ENCODE measurements around the gene NUDCD3. TPM values are rescaled to one million over a fixed set of nuclear protein-coding genes. Genes with fewer than 3 reads are reported as not detected.

NUDCD3 gene
- polyA plus RNA-seq, 1 experiment, result 61.4 TPM

DNA sequence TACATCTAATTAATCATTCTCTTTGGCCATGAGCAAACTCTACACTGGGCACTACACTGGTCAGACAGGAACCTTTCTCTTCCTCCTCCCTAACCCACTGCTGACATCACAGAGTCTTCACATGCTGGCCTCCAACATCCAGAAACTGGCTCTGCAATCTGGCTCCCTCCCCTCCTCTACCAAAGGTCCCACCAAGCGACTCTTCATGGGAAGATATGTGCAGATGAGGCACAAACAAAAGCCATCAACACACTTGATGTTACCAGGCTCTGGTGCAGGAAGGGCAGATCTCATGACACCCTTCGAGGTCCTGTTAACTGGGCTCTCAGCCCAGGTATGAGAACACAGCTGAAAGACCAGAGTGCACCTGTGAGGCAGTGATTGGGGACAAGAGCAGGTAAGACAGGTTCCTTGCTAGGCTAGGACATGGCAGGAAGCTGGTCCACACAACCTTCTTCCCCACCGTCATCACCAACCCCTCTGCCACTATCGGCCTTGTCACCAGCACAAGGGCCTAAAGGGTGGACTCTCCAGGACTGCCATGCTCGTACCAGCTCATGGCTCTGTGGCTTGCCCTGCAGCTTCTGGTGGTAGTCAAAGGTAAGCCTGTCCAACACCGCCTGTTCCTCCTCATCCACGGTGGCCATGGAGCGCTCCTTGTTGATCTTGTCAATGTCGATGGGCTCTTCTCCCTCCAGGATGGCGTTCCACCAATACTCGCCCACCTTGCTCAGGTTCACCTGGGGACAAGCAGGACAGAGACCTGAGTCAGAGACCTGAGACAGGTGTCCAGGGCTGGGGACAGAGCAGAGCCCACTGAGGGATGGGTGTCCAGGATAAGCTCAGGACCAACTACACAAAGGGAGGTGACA lies 98.5 kb downstream of the NUDCD3 start:
- Histone ChIP-seq H3K9me3 (ENCODE audit: control insufficient read depth, insufficient read depth, low read length) (no peaks in the 10 kb centered on the region), H3K27ac (ENCODE audit: low read depth, low read length) (no peak overlapping the region), H3K27me3 (ENCODE audit: control insufficient read depth, insufficient read depth, low read length) (no peaks in the 10 kb centered on the region), H3K4me3 (ENCODE audit: low read depth, low read length) (no peak overlapping the region)
- TF ChIP-seq CTCF (IDR thresholded peaks at IDR 0.05; ENCODE audit: low read depth, low read length), result no peak
- ChIA-PET CTCF (interaction anchor here (0.6 to 0.7 kb wide), 2 partner anchors 82 to 319 kb away, joined by 3 read pairs; no protein-coding TSS in a partner anchor), POLR2A (no interaction called here)
- no peak for DNase-seq (ENCODE audit: low read depth, low spot score)

- DNase-seq (ENCODE audit: low read depth, low spot score), result no peak
- H3K4me3 ChIP-seq (ENCODE audit: low read depth, low read length), result no peak overlapping the region
- no peaks in the 10 kb centered on the region for H3K27me3 ChIP-seq (ENCODE audit: control insufficient read depth, insufficient read depth, low read length)
- POLR2A ChIA-PET, result no interaction called here
- no peak overlapping the region for H3K27ac ChIP-seq (ENCODE audit: low read depth, low read length)
- no peak for TF ChIP-seq CTCF (IDR thresholded peaks at IDR 0.05; ENCODE audit: low read depth, low read length)
- no peaks in the 10 kb centered on the region for H3K9me3 ChIP-seq (ENCODE audit: control insufficient read depth, insufficient read depth, low read length)
- CTCF ChIA-PET, result interaction anchor here (0.6 kb wide), 1 partner anchor 319 kb away, joined by 3 read pairs; no protein-coding TSS in a partner anchor
Measured at GRCh38 chr7:44391171-44391570, 99.3 kb downstream of the NUDCD3 start.

DNA sequence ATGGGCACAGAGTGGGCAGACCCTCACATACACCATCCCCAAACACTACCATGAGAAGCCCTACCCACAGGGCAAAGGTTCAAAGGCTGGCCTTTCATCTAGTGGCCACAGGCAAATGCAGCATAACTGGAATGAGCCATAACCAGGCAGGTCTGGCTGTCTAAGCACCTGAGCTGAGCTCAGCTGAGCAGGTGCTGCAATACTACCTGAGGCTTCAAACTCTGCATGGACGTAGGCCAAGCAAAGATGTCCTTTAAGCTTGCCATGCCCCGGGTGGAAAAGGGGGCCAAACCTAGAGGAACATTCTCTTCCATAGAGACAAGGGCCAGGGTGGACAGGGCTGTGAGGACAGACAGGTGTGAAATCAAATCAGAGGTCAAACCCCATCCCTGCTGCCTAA lies 99.8 kb downstream of the NUDCD3 start:
- no peaks in the 10 kb centered on the region for H3K9me3 ChIP-seq (ENCODE audit: control insufficient read depth, insufficient read depth, low read length)
- no peak for TF ChIP-seq CTCF (IDR thresholded peaks at IDR 0.05; ENCODE audit: low read depth, low read length)
- H3K27me3 ChIP-seq (ENCODE audit: control insufficient read depth, insufficient read depth, low read length), result no peaks in the 10 kb centered on the region
- no peak for DNase-seq (ENCODE audit: low read depth, low spot score)
- POLR2A ChIA-PET, result no interaction called here
- H3K4me3 ChIP-seq (ENCODE audit: low read depth, low read length), result no peak overlapping the region
- no peak overlapping the region for H3K27ac ChIP-seq (ENCODE audit: low read depth, low read length)
- CTCF ChIA-PET, result no interaction called here

DNA sequence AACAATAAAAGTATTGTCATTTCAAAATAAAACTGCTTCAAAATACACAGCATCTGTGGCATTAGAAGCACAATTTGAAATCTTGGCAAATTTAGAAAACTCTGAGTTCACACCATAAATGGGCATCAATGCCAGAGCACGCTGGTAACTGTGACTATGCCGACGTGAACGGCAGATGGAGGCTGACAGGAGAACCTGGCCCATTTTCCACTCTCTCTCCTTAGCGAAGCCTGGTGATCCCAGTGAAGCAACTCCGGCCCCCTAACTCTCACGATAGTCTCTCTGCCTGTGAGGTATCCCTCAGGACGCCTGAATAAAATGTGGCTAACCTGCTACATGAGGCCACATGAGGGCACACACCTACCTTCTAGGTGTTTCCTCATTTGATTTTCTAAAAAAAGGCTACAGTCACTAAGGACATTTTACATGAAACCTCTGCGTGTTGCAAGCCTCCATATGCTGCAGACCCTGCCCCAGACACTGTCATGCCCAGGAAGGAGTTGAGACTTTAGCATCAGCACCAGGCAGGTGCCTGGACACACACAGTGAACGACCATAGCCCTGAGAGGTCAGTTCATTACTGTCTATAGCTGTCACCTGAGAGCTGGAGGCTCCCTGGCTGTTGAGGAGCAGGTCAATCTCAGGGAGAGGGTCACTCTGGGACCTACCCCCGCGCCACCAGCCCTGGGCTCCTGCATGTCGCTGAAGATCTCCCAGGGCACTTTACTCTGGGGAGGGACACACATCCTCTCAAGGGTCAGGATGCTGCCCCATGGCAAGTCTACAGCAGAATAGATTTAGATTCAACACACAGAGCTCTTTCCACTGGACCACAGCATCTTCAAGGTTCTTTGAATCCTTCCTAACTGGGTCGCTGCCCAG lies 102.1 kb downstream of the NUDCD3 start:
- Histone ChIP-seq H3K27ac (ENCODE audit: low read depth, low read length) (no peak overlapping the region), H3K27me3 (ENCODE audit: control insufficient read depth, insufficient read depth, low read length) (no peaks in the 10 kb centered on the region), H3K9me3 (ENCODE audit: control insufficient read depth, insufficient read depth, low read length) (no peaks in the 10 kb centered on the region), H3K4me3 (ENCODE audit: low read depth, low read length) (no peak overlapping the region)
- ChIA-PET POLR2A (no interaction called here), CTCF (no interaction called here)
- no peak for TF ChIP-seq CTCF (IDR thresholded peaks at IDR 0.05; ENCODE audit: low read depth, low read length)
- DNase-seq (ENCODE audit: low read depth, low spot score), result no peak

- ChIA-PET CTCF (no interaction called here), POLR2A (no interaction called here)
- Histone ChIP-seq H3K4me3 (ENCODE audit: low read depth, low read length) (no peak overlapping the region), H3K9me3 (ENCODE audit: control insufficient read depth, insufficient read depth, low read length) (no peaks in the 10 kb centered on the region), H3K27me3 (ENCODE audit: control insufficient read depth, insufficient read depth, low read length) (no peaks in the 10 kb centered on the region), H3K27ac (ENCODE audit: low read depth, low read length) (no peak overlapping the region)
- no peak for DNase-seq (ENCODE audit: low read depth, low spot score)
- TF ChIP-seq CTCF (IDR thresholded peaks at IDR 0.05; ENCODE audit: low read depth, low read length), result no peak
Measured at GRCh38 chr7:44387389-44387788, 103.1 kb downstream of the NUDCD3 start.

All from AG04450 (cell line).